Activated naive CD8-positive, alpha-beta T cell treated with anti-CD3 and anti-CD28 coated beads for 36 hours (primary cell): Measurements from ENCODE around the gene CALR. TPM values are rescaled to one million over a fixed set of nuclear protein-coding genes. Genes with fewer than 3 reads are reported as not detected.

Experiments
- DNase-seq: peaks from one replicate; pipeline ENCODE4 v3.0.0; 2021
- H3K27ac Mint-ChIP-seq: one replicate; pipeline ENCODE4 v1.8.0; 2022; ENCODE audit warnings: mild to moderate bottlenecking, moderate library complexity, mixed read lengths
- H3K27me3 Mint-ChIP-seq: one replicate; pipeline ENCODE4 v1.8.0; 2022; ENCODE audit warnings: mild to moderate bottlenecking, mixed read lengths
- H3K36me3 Mint-ChIP-seq: one replicate; pipeline ENCODE4 v1.8.0; 2021; ENCODE audit warnings: mild to moderate bottlenecking, mixed read lengths
- H3K4me1 Mint-ChIP-seq: one replicate; pipeline ENCODE4 v1.8.0; 2021; ENCODE audit warnings: mixed read lengths
- H3K4me3 Mint-ChIP-seq: one replicate; pipeline ENCODE4 v1.8.0; 2022; ENCODE audit warnings: mild to moderate bottlenecking, moderate library complexity, mixed read lengths
- H3K9me3 Mint-ChIP-seq: one replicate; pipeline ENCODE4 v1.8.0; 2022; ENCODE audit warnings: mixed read lengths
- total RNA-seq, 2 experiments: library from RNA; stranded (reverse); gene quantifications; one replicate each; pipeline ENCODE4 v1.2.3, GENCODE V29; 2021

CALR gene
- total RNA-seq, 2 experiments from 2014 or later = 673 to 688 TPM

GRCh38 chr19:12993562-12993961 lies 55.2 kb downstream of the CALR start:
- H3K27me3 Mint-ChIP-seq = no peaks in the 10 kb centered on the region
- no peak for DNase-seq
- H3K27ac Mint-ChIP-seq = no peak overlapping the region
- no peak overlapping the region for H3K4me3 Mint-ChIP-seq
- no peaks in the 10 kb centered on the region for H3K36me3 Mint-ChIP-seq
- peaks cover 7% of the 10 kb centered on the region for H3K4me1 Mint-ChIP-seq
- no peaks in the 10 kb centered on the region for H3K9me3 Mint-ChIP-seq

Other genes with a start within 250 kb of the CALR start
- 10 to 100 TPM; 13.1 to 13.4 TPM for gene FBXW9, start 242.0 kb upstream of the CALR start, total RNA-seq
- gene TNPO2, start 214.7 kb upstream of the CALR start, total RNA-seq = 100 to 1,000 TPM; 125 to 134 TPM
- gene TRIR, start 203.9 kb upstream of the CALR start, total RNA-seq = 100 to 1,000 TPM; 223 to 230 TPM
- gene GET3, start 201.1 kb upstream of the CALR start, total RNA-seq = 10 to 100 TPM; 78.3 to 80.2 TPM
- gene BEST2, start 186.8 kb upstream of the CALR start, total RNA-seq = not detected
- 10 to 100 TPM; 13.0 to 13.8 TPM for gene HOOK2, start 163.1 kb upstream of the CALR start, total RNA-seq
- gene JUNB, start 147.1 kb upstream of the CALR start, total RNA-seq = 100 to 1,000 TPM; 171 to 175 TPM
- gene PRDX2, start 136.8 kb upstream of the CALR start, total RNA-seq = 100 to 1,000 TPM; 238 to 241 TPM
- gene THSD8, start 136.5 kb upstream of the CALR start, total RNA-seq = 10 to 100 TPM; 25.3 to 30.5 TPM
- gene RNASEH2A, start 132.0 kb upstream of the CALR start, total RNA-seq = 10 to 100 TPM; 46.1 to 55.5 TPM
- not detected for gene RTBDN, start 104.0 kb upstream of the CALR start, total RNA-seq
- 1 to 10 TPM; 1.2 to 2.0 TPM for gene MAST1, start 100.1 kb upstream of the CALR start, total RNA-seq
- gene DNASE2, start 57.2 kb upstream of the CALR start, total RNA-seq = 10 to 100 TPM; 21.5 to 22.2 TPM
- under 1 TPM; 0.34 to 0.39 TPM for gene KLF1, start 51.4 kb upstream of the CALR start, total RNA-seq
- gene GCDH, start 47.4 kb upstream of the CALR start, total RNA-seq = 10 to 100 TPM; 41.2 to 42.5 TPM
- 1 to 10 TPM; 1.8 to 2.7 TPM for gene SYCE2, start 19.3 kb upstream of the CALR start, total RNA-seq
- 100 to 1,000 TPM; 166 to 167 TPM for gene FARSA, start 4.9 kb upstream of the CALR start, total RNA-seq
- 100 to 1,000 TPM; 176 to 181 TPM for gene RAD23A, start 7.3 kb downstream of the CALR start, total RNA-seq
- gene GADD45GIP1, start 18.6 kb downstream of the CALR start, total RNA-seq = 10 to 100 TPM; 37.1 to 37.8 TPM
- gene DAND5, start 31.0 kb downstream of the CALR start, total RNA-seq = not detected
- 1 to 10 TPM; 6.3 to 8.7 TPM for gene NFIX, start 56.9 kb downstream of the CALR start, total RNA-seq
- gene LYL1, start 164.2 kb downstream of the CALR start, total RNA-seq = 1 to 10 TPM; 2.6 to 2.9 TPM
- gene TRMT1, start 178.1 kb downstream of the CALR start, total RNA-seq = 100 to 1,000 TPM; 114 TPM
- gene NACC1, start 179.7 kb downstream of the CALR start, total RNA-seq = 10 to 100 TPM; 81.2 to 83.8 TPM
- 10 to 100 TPM; 53.3 to 55.0 TPM for gene STX10, start 211.8 kb downstream of the CALR start, total RNA-seq
- gene IER2, start 211.8 kb downstream of the CALR start, total RNA-seq = 100 to 1,000 TPM; 128 to 132 TPM